SK-N-SH treated with all-trans-retinoic acid at 6 μM for 48 hours (cell line): Measurements from ENCODE around the gene WDR37.

Experiments used
- ATAC-seq: fragments of 200-7000 bp; cut with Tn5 transposase; 3 replicates; pipeline ENCODE4 v1.9.1; 2020; ENCODE audit warnings: mild to moderate bottlenecking, moderate library complexity
- ARNTL ChIP-seq: fragments of 450-650 bp; formaldehyde crosslinking; IDR thresholded peaks from 2 replicates; pipeline ENCODE4 v1.5.0; 2020; ENCODE audit warnings: low read depth, mild to moderate bottlenecking, moderate library complexity, borderline replicate concordance
- CREB5 ChIP-seq: fragments of 250-450 bp; sonication (Bioruptor Pico); IDR thresholded peaks from 2 replicates; pipeline ENCODE4 v1.5.1; 2020; ENCODE audit warnings: low read depth, mild to moderate bottlenecking, moderate library complexity
- CSDC2 ChIP-seq: fragments of 250-450 bp; sonication (Bioruptor Pico); IDR thresholded peaks from 2 replicates; pipeline ENCODE4 v1.5.0; 2020; ENCODE audit warnings: mild to moderate bottlenecking, moderate library complexity
- CSRNP3 ChIP-seq: fragments of 250-450 bp; sonication (Bioruptor Pico); IDR thresholded peaks from 2 replicates; pipeline ENCODE4 v1.5.1; 2021; ENCODE audit warnings: mild to moderate bottlenecking, moderate library complexity
- ESRRG ChIP-seq: fragments of 250-450 bp; sonication (Bioruptor Pico); IDR thresholded peaks from 2 replicates; pipeline ENCODE4 v1.6.1; 2021; ENCODE audit warnings: mild to moderate bottlenecking
- GLIS3 ChIP-seq: fragments of 250-450 bp; sonication (Bioruptor Pico); IDR thresholded peaks from 2 replicates; pipeline ENCODE4 v1.5.0; 2020; ENCODE audit warnings: mild to moderate bottlenecking, moderate library complexity
- ISL1 ChIP-seq: fragments of 250-450 bp; sonication (Bioruptor Pico); IDR thresholded peaks from 2 replicates; pipeline ENCODE4 v2.1.2; 2022; ENCODE audit warnings: mild to moderate bottlenecking, moderate library complexity
- OSR1 ChIP-seq: fragments of 250-450 bp; sonication (Bioruptor Pico); IDR thresholded peaks from 2 replicates; pipeline ENCODE4 v1.8.0; 2022; ENCODE audit warnings: moderate library complexity, mild to moderate bottlenecking, inconsistent platforms
- PATZ1 ChIP-seq: fragments of 250-450 bp; sonication (Bioruptor Pico); IDR thresholded peaks from 2 replicates; pipeline ENCODE4 v1.8.0; 2020; ENCODE audit warnings: mild to moderate bottlenecking, moderate library complexity, borderline replicate concordance
- PPARA ChIP-seq: fragments of 250-450 bp; sonication (Bioruptor Pico); IDR thresholded peaks from 2 replicates; pipeline ENCODE4 v1.5.0; 2020; ENCODE audit warnings: mild to moderate bottlenecking, borderline replicate concordance
- RARB ChIP-seq: fragments of 250-450 bp; sonication (Bioruptor Pico); IDR thresholded peaks from 2 replicates; pipeline ENCODE4 v1.8.0; 2021; ENCODE audit warnings: mild to moderate bottlenecking, moderate library complexity
- SNAI2 ChIP-seq: fragments of 250-450 bp; sonication (Bioruptor Pico); IDR thresholded peaks from 2 replicates; pipeline ENCODE4 v1.5.0; 2020; ENCODE audit warnings: mild to moderate bottlenecking, moderate library complexity
- TCF4 ChIP-seq: fragments of 250-450 bp; sonication (Bioruptor Pico); IDR thresholded peaks from 2 replicates; pipeline ENCODE4 v1.8.0; 2021; ENCODE audit warnings: mild to moderate bottlenecking, moderate library complexity, borderline replicate concordance
- TOX ChIP-seq: fragments of 250-450 bp; sonication (Bioruptor Pico); IDR thresholded peaks from 2 replicates; pipeline ENCODE4 v1.8.0; 2021; ENCODE audit warnings: mild to moderate bottlenecking, moderate library complexity, borderline replicate concordance
- ZFP3 ChIP-seq: fragments of 250-450 bp; sonication (Bioruptor Pico); IDR thresholded peaks from 2 replicates; pipeline ENCODE4 v1.5.0; 2020; ENCODE audit warnings: mild to moderate bottlenecking, moderate library complexity
- ZFP30 ChIP-seq: fragments of 450-650 bp; formaldehyde crosslinking; IDR thresholded peaks from 2 replicates; pipeline ENCODE4 v1.5.0; 2022; ENCODE audit warnings: mild to moderate bottlenecking, moderate library complexity
- ZNF565 ChIP-seq: fragments of 450-650 bp; formaldehyde crosslinking; conservative IDR thresholded peaks from 2 replicates; pipeline ENCODE4 v1.5.0; 2020; ENCODE audit warnings: low read depth, mild to moderate bottlenecking, moderate library complexity
- ZNF70 ChIP-seq: fragments of 450-650 bp; formaldehyde crosslinking; IDR thresholded peaks from 2 replicates; pipeline ENCODE4 v1.5.0; 2020; ENCODE audit warnings: mild to moderate bottlenecking, moderate library complexity
- ZNF8 ChIP-seq: fragments of 450-650 bp; formaldehyde crosslinking; IDR thresholded peaks from 2 replicates; pipeline ENCODE4 v1.5.0; 2020; ENCODE audit warnings: mild to moderate bottlenecking, moderate library complexity

WDR37 gene

GRCh38 chr10:1043532-1043995 lies 12.6 kb upstream of the WDR37 start:
- ATAC-seq = no peak
- TF ChIP-seq GLIS3 (CRISPR knock-in tag) (no peak), OSR1 (no peak), ZFP30 (no peak), ZNF565 (no peak), ISL1 (CRISPR knock-in tag) (no peak), PPARA (no peak), ARNTL (CRISPR knock-in tag) (no peak), CSRNP3 (no peak)

GRCh38 chr10:1044146-1044545 lies 12.0 kb upstream of the WDR37 start:
- no peak for ATAC-seq
- TF ChIP-seq CREB5 (CRISPR knock-in tag) (no peak), ISL1 (CRISPR knock-in tag) (no peak), ZNF8 (CRISPR knock-in tag) (no peak), CSDC2 (CRISPR knock-in tag) (no peak), TCF4 (CRISPR knock-in tag) (no peak), ZFP3 (CRISPR knock-in tag) (no peak), ZFP30 (no peak), TOX (CRISPR knock-in tag) (no peak), OSR1 (no peak), RARB (CRISPR knock-in tag) (no peak), GLIS3 (CRISPR knock-in tag) (no peak), PPARA (no peak)

- no peak for ATAC-seq
- TF ChIP-seq CSRNP3 (no peak), ISL1 (CRISPR knock-in tag) (no peak), RARB (CRISPR knock-in tag) (no peak), CREB5 (CRISPR knock-in tag) (no peak), ZNF70 (CRISPR knock-in tag) (no peak), ESRRG (CRISPR knock-in tag) (no peak)
These were observed 11.2 kb upstream of the WDR37 start for GRCh38 chr10:1044964-1045363.

GRCh38 chr10:1045415-1045814 lies 10.8 kb upstream of the WDR37 start:
- no peak for TF ChIP-seq PATZ1 (CRISPR knock-in tag)
- no peak for TF ChIP-seq TOX (CRISPR knock-in tag)
- no peak for TF ChIP-seq OSR1
- no peak for TF ChIP-seq RARB (CRISPR knock-in tag)
- ATAC-seq = no peak

GRCh38 chr10:1047937-1048336 lies 8.2 kb upstream of the WDR37 start:
- TF ChIP-seq SNAI2 = no peak
- TF ChIP-seq, all 23 proteins: peak for 0
- peak; percentile 0; the same call in 2 of the 3 replicates for ATAC-seq
